GM21390 (cell line): ENCODE measurements around the gene AKAP13.
"Not testable (repeated sequence)": the region's sequence is repeated elsewhere in the genome, so short reads cannot be mapped to it uniquely, and the experiment has no call there.

Source experiments
- ATAC-seq: cut with Tn5 transposase; IDR thresholded peaks from one replicate; pipeline ENCODE4 v1.9.1; 2021; ENCODE audit not compliant: unreplicated experiment

Gene AKAP13

DNA sequence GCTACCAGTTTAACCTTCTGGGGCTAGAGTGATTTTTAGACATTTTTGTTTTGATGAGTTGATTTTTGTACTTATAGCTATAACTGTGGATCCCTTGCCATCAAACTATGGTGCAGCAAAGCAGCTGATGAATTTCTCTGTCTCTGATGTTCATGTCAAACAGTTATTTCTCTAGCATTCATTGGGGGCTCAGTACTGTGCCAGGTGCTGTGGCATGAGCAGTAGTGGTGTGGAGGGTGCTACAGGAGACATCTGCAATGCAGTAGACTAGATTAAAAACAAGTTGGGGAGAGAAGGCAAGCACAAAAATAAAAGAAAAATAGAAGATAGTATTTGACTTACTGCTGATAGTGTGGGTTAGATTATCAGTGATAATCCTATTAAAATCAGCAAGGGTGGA is 95.3 kb downstream of the AKAP13 start:
- ATAC-seq: no peak

DNA sequence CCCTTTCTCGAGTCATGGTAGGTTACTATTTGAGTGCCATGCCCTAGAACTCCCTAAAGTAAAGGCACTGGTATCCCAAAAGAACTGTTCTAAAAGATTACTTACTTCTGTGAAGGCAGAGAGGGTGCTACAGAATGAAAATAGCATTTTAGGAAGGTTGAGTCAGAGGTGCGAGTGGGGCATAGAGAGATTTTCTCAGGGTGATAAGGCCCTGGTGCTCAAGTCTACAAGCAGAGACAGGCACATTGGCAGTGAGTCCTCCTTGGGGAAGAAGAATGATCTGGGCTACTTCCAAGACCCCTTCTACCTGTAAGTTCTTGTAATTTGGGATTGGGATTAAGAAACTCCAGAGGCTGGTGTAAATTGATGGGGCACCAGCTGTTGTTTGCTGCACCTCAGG is 96.7 kb downstream of the AKAP13 start:
- ATAC-seq: no peak

DNA sequence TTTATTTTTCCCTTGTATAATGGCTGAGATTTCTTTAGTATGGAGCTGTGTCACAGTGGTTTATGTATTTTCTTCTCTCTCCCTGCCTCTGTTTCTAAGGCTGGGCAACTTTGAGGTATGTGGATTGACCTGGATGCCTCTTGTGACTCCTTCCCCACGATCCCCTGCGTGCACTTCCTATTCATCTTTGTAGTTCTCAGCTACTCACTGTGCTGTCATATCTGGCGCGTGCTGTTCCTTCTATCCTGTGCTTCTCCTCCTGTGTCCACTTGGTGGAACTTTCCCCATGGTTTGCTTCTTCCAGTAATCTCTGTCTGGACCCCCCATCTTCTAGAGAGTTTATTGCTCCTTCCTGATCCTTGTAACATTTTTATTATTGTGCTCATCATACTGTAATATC is 97.3 kb downstream of the AKAP13 start:
- no peak for ATAC-seq

DNA sequence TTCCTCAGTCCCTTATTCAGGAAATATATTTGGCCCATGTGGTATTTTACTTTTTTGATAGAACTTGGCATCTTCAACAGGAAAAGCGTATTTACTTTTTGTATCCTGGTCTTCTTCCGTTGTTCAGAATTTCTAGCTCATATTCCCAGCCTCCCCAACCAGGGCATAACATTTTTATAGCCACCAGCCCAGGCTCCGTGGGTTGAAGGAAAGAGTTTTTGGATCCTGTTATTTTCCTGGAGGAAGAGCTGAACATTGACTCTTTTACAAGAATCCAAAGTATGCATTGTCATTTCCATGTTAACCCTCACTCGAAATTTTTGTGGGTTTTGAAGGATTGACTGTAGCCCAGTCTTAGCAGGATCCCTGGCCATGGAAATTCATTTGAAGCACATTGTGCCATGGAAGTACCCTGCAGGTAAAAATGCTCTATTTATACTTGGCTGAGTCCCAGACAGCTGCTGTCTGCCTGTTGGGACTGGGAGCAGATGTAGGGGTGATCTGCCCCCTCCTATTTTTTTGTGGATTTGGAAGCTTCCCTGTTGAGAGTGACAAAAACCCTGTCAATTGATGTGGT is 98.8 kb downstream of the AKAP13 start:
- no peak for ATAC-seq

DNA sequence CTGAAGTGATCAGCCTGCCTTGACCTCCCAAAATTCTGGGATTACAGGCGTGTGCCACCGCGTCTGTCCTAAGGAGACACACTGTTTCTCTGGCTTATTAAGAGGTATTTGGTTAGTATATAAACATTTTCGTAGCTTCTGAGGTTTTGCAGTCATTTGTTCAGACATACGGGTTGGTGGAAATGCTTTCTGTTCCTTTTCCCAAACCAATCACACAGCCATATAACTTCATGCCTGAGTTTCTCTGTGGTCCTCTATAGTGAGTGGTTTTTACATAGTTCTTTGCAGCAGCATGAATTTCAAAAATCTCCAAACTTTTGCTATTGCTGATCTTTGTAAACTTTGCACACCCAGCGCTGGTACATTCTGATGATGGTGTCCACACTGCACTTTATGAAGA is 100.5 kb downstream of the AKAP13 start:
- no peak for ATAC-seq

DNA sequence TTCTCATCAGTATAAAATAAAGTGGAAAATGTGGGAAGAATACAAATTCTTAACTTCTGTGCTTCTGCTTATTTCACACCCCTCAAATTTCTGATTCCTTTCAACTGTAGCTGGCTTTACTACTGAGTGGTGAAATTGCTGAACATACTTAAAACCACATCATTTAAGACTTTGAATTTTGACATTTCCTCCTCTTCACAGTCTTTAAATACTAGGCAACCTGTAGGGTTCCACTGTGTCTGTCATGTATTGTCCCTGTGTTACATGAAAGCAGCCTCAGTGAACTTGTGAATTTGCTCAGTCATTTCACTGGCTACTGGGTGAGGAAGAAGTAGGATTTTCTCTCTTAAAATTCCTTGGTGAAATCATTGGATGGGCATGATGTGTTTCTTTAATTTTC is 101.1 kb downstream of the AKAP13 start:
- ATAC-seq: not testable (repeated sequence)

DNA sequence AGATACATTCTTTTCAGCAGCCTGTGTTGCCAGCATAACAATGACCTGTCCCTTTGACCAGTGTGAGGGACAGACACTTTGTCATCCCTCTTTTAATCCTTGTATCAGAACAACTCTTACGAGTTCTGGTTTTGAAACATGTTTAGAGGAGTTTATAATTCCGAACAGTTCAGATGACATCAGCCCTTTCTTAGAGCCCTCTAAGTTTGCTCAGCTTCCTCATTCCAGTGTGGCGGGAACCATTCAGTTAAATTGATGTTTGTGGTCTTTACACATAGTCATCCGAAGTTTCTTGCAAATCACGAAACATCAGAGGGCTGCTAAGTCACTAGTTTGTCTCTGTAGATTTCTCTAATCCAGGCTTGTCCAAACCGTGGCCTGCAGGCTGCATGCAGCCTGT is 102.5 kb downstream of the AKAP13 start:
- no peak for ATAC-seq

DNA sequence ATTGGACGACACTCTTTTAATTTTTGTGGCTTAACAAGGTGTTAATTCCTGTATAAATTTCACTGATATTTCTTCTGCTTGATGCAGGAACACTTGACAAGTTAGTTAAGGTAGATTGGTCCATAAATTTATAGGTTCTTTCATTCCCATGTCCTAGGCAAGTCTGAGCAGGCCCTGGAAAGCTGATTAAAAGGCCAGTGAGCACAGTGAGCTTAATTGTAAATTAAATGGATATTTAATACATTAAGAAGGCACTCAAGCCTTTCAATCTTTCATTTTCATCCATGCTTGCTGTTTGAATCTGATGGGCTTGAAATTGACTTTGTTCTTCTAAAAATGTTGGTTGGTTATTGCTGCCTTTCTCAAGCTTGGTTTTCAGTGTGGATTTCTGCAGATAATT is 103.6 kb downstream of the AKAP13 start:
- not testable (repeated sequence) for ATAC-seq

DNA sequence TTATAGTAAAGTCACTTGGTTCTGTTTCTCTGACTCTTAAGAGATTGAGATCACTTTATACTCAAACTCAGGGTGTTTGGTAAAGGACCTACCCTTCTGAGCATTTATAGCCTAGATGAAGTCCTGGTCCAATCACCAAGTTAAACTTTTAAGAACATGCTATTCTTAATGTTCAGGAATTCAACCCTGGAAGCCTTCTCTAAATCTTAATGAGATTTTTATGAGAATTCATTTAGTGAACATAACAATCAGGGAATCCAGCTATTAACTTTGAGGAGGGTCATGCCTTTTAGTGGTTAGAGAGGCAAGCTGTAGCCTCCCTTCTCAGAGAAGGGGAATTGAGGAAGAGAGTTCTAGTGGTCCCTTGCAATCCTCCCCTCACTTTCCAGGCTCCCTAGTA is 104.5 kb downstream of the AKAP13 start:
- ATAC-seq: not testable (repeated sequence)

DNA sequence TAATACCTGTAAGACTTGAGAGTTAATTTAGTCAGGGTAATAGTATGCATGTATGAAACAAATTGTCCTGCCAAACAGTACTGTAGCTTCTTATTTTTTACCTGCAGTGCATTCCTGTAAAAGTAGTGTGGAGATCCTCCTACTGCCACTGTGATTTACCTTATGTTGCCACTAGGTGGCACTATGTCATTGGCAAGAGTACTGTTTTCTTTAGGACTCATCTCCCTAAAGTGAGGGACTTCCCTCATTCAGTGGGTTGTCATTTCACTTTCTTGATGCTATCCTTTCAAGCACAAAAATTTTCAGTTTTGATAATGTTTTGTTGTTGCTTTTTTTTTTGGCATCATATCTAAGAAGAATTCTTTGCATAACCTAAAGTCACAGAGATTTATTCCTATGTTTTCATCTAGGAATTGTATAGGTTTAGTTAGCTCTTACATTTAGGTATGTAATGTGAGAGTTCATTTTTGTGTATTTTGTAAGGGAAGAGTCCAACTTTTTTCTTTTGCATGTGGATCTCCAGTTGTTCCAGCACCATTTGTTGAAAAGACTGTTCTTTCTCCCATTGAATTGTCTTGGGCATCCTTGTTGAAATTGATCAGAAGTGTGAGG is 105.7 kb downstream of the AKAP13 start:
- peak; percentile 69 for ATAC-seq

DNA sequence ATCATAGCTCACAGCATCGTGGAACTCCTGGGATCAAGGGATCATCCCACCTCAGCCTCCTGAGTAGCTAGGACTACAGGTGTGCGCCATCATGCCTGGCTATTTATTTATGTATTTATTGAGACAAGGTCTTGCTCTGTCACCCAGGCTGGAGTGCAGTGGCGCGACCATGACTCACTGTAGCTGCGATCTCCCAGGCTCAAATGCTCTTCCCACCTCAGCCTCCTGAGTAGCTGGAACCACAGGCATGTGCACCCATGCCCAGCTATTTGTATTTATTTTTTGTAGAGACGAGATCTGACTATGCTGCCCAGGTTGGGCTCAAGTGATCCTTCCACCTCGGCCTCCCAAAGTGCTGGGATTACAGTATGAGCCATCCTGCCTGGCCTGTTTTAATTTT is 107.4 kb downstream of the AKAP13 start:
- not testable (repeated sequence) for ATAC-seq

DNA sequence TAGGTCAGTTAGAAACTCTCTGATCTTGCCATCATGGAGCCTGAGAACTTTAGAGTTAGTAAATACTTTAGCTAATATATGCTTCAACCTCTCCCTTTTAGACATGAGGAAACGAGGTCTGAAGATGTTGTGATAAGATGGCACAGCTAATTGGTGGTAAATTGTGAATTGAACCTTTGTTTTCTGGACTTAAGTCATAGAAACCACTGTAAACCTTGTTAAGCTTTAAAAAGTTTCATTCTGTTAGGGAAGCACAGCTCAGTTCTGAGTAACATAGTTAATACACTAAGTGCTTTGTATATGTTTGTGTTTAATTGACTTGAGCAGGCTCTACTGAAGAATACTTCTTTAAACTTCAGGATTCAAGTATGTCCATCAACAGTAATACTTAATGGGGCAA is 108.6 kb downstream of the AKAP13 start:
- ATAC-seq: no peak

DNA sequence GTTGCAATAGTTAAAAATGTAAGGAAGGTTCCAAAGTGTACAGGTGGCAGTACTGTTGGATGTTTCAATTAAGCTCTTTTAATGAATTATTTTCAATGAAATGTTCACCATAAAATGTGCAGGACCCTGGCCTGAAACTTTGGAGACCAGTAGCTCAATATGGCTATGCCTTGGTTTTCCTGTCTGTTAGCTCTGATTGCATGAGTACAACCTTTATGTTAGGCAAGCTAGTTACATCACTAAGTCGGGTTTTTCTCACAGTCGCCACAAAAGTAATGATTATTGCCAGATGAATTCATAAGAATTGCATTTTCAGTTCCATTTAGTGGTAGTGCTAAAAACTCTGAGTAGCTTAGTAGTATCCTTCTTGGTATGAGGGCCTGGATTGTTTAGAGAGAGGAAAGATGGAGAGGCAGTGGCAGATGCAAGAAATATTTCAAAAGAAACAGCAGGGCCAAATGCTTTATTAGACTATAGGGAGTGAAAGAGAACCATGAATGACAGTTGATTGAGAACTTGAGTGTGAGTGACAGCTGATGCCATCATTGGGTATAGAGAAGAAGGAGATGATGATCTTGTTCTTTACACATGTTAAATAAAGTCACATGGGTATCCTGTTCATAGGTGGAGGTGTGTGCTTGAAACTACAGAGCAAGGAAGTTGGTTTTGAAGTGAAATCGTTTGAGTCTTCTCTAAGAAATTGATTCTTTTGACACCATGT is 109.5 kb downstream of the AKAP13 start:
- no peak for ATAC-seq

DNA sequence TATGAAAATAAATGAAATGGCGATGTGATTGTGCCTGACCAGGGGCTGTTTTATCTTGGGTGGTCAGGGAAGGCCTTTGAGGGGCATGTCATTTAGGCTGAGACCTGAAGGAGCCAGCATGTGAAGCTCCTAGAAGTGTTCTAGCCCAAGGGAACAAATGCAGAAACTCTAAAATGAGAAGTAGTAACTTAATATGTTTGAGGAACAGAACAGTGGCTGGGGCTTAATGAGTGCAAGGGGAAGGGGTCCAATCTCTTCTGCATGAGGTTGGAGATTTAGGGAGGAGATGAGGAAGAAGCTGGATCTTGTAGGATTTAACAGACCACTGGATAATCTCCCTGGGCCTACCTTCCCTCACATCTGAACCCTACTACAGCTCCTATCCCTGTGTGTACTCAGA is 110.5 kb downstream of the AKAP13 start:
- no peak for ATAC-seq

DNA sequence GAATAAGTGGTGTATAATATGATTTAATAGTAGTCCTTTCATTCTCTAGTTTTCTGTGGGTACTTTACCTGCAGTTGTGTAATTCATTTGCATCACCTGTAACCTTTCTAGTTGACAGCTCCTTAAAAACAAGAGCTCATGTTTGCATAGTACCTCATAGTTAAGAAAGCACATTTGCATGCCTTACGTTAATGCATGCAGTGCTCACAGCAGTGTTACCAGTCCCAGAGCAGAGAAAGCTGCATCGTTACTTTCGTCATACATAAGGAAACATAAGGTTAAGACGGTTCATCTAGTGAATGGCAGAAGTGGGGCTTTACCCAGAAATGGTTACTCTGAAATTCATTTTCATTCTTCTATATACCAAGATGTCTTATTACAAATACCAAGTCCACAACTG is 111.3 kb downstream of the AKAP13 start:
- ATAC-seq: no peak

DNA sequence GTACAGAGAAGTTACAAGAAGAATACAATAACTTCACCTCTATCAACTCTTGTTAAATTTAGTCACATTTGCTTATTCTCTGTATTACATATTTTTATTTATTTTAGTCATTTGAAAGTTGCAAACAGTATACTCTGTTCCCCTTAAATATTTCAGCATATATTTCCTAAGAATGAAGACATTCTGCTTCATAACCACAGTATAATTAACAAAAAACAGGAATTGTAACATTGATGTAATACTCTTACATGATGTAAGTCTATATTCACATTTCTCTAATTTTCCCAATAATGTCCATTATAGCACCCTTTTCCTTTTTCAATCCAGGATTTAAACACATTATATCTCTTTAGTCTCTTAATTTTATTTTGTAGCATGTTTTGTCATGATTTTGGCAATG is 112.0 kb downstream of the AKAP13 start:
- ATAC-seq: no peak

DNA sequence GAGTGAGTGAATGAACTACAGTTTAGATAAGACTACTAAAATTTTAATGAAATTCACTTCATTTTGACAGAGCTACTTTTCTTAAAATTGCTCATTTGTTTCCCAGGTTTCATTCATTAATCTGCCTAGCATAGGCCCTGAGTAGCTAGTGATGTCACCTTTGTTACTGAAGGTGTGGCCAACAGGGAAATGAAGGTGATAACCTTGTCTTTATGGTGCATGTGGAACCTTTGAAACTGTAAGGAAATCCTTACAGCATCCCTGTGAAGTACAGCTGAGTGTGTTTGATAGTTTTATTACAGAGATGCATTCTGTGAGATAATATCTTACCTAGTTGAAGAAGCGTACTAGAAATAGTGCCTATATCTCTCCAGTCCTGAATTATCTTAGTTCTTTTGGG is 112.9 kb downstream of the AKAP13 start:
- no peak for ATAC-seq

DNA sequence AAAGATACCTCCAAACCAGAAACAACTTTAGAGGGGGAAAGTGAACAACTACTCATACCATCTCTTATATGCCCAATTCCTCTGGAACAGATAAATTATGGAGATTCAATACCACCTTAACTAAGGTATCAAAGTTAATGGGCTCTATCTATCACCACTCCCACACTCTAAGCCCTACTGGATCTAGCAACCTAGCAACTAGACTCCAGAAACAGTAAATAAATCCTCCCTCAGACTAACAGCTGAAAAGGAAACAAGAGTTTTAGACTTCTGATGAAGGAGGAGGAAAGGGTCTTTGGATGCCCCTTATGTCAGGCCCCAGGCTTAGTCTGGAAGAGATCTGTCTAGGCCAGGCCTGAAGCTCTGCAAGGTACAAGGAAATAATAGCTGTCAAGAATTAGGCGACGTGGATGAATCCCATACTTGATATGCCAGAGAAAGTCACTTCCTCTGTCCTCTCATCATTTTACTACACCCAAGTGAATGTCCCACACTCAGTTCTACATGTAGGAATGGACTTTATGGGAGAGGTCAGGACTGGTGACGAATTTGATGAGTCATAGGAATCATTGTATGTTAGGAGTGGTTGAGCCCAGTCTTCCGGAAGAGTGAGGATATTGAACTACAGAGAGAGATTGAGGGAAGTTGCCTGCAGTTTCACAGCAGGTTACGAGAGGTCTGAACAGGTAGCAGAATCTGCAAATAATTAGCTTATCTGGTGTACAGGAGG is 113.8 kb downstream of the AKAP13 start:
- ATAC-seq: no peak

DNA sequence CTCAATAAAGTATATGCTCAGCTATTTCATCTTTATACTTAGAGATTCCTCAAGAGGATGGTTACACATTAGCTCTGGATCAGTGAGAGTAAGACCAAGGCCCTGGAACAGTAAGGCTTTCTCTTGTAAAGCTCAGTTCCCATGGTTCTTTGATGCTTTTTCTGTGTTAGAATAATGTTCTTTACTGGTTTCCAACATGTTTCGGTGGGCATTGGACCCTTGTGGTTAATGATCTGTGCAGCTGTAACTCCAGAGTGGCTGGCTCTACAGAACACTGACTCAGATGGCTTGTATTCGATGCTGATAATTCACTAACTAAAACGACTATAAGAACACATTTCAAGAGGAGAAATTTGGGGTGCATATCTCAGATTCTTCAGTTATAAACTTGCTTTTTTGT is 114.7 kb downstream of the AKAP13 start:
- ATAC-seq: no peak

DNA sequence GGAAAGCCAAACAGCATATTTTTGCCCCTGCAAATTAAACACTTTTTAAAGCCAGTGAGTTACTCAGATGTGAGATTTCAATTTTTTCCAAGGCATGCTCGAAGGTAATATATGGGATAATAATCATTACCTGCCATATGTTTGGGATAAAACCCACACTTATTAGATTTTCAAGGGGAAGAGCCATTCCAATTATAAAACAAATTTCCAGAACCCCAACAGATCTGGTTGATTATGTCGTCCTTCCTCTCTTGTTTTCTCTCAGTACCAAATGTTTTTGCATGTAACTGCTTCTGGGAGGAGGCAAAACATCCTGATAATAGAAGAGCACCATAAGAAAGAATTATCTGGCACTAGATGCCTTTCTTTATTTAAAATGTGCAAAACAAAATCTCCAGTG is 115.1 kb downstream of the AKAP13 start:
- no peak for ATAC-seq

DNA sequence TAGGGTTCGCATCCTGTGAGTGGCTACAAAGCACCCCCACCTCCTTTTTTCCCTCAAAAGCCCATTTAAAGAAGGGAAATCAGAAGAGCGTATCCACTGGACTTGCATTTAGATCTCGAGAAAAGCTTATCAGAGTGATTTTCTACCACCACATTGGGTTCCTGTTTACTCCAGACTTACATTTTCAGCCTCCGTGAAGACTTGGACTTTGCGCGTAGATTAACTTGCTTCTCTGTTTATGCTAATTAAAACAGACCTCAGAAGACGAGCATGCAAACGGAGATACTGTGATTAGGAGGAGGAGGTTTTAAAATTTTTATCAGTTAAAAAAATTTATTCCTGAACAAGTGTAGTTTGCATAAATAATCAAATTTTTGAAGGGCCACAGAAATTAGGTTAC is 115.7 kb downstream of the AKAP13 start:
- ATAC-seq: no peak
